Naive thymus-derived CD4-positive, alpha-beta T cell (primary cell): ENCODE data around the gene TSHZ2. TPM values are rescaled to one million over a fixed set of nuclear protein-coding genes. Genes with fewer than 3 reads are reported as not detected.

ENCODE experiments used
- ATAC-seq: fragments of 150-1000 bp; cut with Tn5 transposase; 2 replicates; pipeline ENCODE4 v1.10.0; 2021; ENCODE audit warnings: mild to moderate bottlenecking, moderate library complexity
- CTCF ChIA-PET: fragments of 350-600 bp; sonication (Branson Sonifier 250); formaldehyde crosslinking; loops from one replicate; lab custom pipeline; 2021; ENCODE audit warnings: antibody characterized with exemption; lab: Charles Lee
- POLR2A ChIA-PET: fragments of 350-600 bp; sonication (Branson Sonifier 250); formaldehyde crosslinking; loops from one replicate; lab custom pipeline; 2021; ENCODE audit warnings: antibody characterized with exemption, inconsistent platforms; lab: Charles Lee
- DNase-seq, 9 donors: peaks; one replicate each; pipeline versions ENCODE4 v3.0.0 to v3.0.0-alpha.2; 2020 to 2022; ENCODE audit warnings: mixed read lengths in 1 of 9
- H3K27ac ChIP-seq: one replicate; pipeline ENCODE4 v1.7.0; 2013; ENCODE audit warnings: mild to moderate bottlenecking, low read depth, low read length, moderate library complexity
- H3K27me3 ChIP-seq, 2 donors: one replicate each; pipeline ENCODE4 v1.7.0; 2013; ENCODE audit warnings: low read length in 2 of 2, mild to moderate bottlenecking in 2 of 2, moderate library complexity in 2 of 2; ENCODE audit not compliant: control insufficient read depth in 2 of 2, insufficient read depth in 2 of 2
- H3K36me3 ChIP-seq, 3 experiments: 1 replicate in 2 of 3; 2 replicates in 1 of 3; pipeline ENCODE4 v1.7.0; 2013; ENCODE audit warnings: low read length in 3 of 3, mild to moderate bottlenecking in 3 of 3, moderate library complexity in 1 of 3; ENCODE audit not compliant: insufficient read depth in 3 of 3, control insufficient read depth in 2 of 3
- H3K4me1 ChIP-seq, 2 donors: one replicate each; pipeline ENCODE4 v1.7.0; 2013; ENCODE audit warnings: low read length in 2 of 2, mild to moderate bottlenecking in 2 of 2, moderate library complexity in 1 of 2; ENCODE audit not compliant: control insufficient read depth in 2 of 2, insufficient read depth in 2 of 2
- H3K4me3 ChIP-seq: 2 replicates; pipeline ENCODE4 v1.7.0; 2013; ENCODE audit warnings: mild to moderate bottlenecking, low read length
- H3K9me3 ChIP-seq, 3 experiments: 1 replicate in 2 of 3; 2 replicates in 1 of 3; pipeline ENCODE4 v1.7.0; 2013; ENCODE audit warnings: low read length in 3 of 3; ENCODE audit not compliant: control insufficient read depth in 2 of 3
- H3K27ac Mint-ChIP-seq, 9 donors: one replicate each; pipeline ENCODE4 v1.8.0; 2020 to 2022; ENCODE audit warnings: mixed read lengths in 9 of 9, mild to moderate bottlenecking in 8 of 9, moderate library complexity in 5 of 9, inconsistent platforms in 2 of 9
- H3K27me3 Mint-ChIP-seq, 5 donors: one replicate each; pipeline ENCODE4 v1.8.0; 2021 to 2022; ENCODE audit warnings: mixed read lengths in 5 of 5, mild to moderate bottlenecking in 1 of 5
- H3K36me3 Mint-ChIP-seq, 5 donors: one replicate each; pipeline ENCODE4 v1.8.0; 2020 to 2022; ENCODE audit warnings: mixed read lengths in 5 of 5, mild to moderate bottlenecking in 3 of 5, inconsistent platforms in 1 of 5
- H3K4me1 Mint-ChIP-seq, 7 donors: one replicate each; pipeline ENCODE4 v1.8.0; 2020 to 2022; ENCODE audit warnings: mixed read lengths in 7 of 7, mild to moderate bottlenecking in 3 of 7, inconsistent platforms in 1 of 7
- H3K4me3 Mint-ChIP-seq, 10 donors: one replicate each; pipeline ENCODE4 v1.8.0; 2020 to 2022; ENCODE audit warnings: mild to moderate bottlenecking in 10 of 10, mixed read lengths in 10 of 10, moderate library complexity in 6 of 10, inconsistent platforms in 2 of 10
- H3K9me3 Mint-ChIP-seq, 11 donors: one replicate each; pipeline ENCODE4 v1.8.0; 2020 to 2022; ENCODE audit warnings: mixed read lengths in 11 of 11, mild to moderate bottlenecking in 4 of 11, inconsistent platforms in 1 of 11, moderate library complexity in 1 of 11
- intact Hi-C, 2 donors: fragments of 100-400 bp; cut with micrococcal nuclease; formaldehyde crosslinking; loops; one replicate each; pipeline ENCODE4 v1.15.1; 2023
- polyA plus RNA-seq, 2 donors: library from polyadenylated mRNA; unstranded; fragments of 300-500 nt; fragmentation: Illumina TruSeq; gene quantifications; one replicate each; pipeline ENCODE4 v1.2.3, GENCODE V29; 2021
- total RNA-seq, 6 experiments: library from RNA in 5 of 6; stranded (reverse) in 5 of 6; gene quantifications; 1 replicate in 5 of 6; 2 replicates in 1 of 6; pipeline ENCODE4 v1.2.3 and lab custom pipeline; 2021 to 2026

Gene TSHZ2
- total and polyA plus RNA-seq, 7 experiments from 2014 or later, result 6.0 to 84.5 (median 42.5) TPM

- Histone ChIP-seq H3K27me3 (no peaks in the 10 kb centered on the region), H3K36me3 (no peaks in the 10 kb centered on the region), H3K27ac (no peak overlapping the region), H3K4me1 (no peaks in the 10 kb centered on the region), H3K4me3 (no peak overlapping the region), H3K9me3 (no peaks in the 10 kb centered on the region)
- ChIA-PET CTCF (no interaction called here), POLR2A (no interaction called here)
- ATAC-seq (no peak), DNase-seq (no peak)
- no peak overlapping the region for H3K4me3 Mint-ChIP-seq
- peaks cover 0 to 3% (median 0%) of the 10 kb centered on the region in 5 donors for H3K27me3 Mint-ChIP-seq
- H3K4me1 Mint-ChIP-seq, result no peaks in the 10 kb centered on the region
- H3K36me3 Mint-ChIP-seq, result peaks cover 0 to 3% (median 0%) of the 10 kb centered on the region in 5 donors
- intact Hi-C loops, result no loop called here
- H3K9me3 Mint-ChIP-seq, result peaks cover 0 to 4% (median 0%) of the 10 kb centered on the region in 11 donors
- no peak overlapping the region for H3K27ac Mint-ChIP-seq
Observed at GRCh38 chr20:52945268-52945667, 26.9 kb upstream of the TSHZ2 start.

DNA sequence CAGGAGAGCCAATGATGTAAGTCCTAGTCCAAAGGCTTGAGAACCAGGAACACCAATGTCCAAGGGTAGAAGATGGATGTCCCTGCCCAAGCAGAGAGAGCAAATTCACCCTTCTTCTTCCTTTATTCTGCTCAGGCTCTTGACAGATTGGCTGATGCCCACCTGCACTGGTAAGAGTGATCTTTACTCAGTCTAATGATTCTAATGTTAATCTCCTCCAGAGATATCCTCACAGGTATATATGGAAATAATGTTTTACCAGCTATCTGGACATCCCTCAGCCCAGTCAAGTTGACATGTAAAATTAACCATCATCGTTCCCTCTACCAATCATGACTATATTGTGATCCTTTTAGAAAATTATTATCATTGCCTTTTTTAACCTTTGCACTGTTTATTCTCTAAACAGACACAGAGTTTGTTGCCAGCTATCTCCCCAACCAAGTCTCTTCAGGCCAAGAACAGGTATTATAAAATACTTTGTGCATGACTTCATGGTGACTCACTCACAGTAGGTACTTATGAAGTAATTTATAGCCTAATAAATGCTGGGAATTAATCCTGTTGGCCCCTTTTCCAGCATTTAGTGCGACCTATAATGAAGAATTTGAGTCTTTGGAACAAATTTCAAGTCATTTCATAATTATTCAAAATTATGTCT, 26.2 kb upstream of the TSHZ2 start:
- no peak overlapping the region for H3K4me3 ChIP-seq
- ATAC-seq, result no peak
- Mint-ChIP-seq H3K9me3 (peaks cover 0 to 4% (median 0%) of the 10 kb centered on the region in 11 donors), H3K4me3 (no peak overlapping the region), H3K27ac (no peak overlapping the region), H3K4me1 (no peaks in the 10 kb centered on the region), H3K36me3 (peaks cover 0 to 3% (median 0%) of the 10 kb centered on the region in 5 donors), H3K27me3 (peaks cover 0 to 3% (median 0%) of the 10 kb centered on the region in 5 donors)
- no peak overlapping the region for H3K27ac ChIP-seq
- H3K4me1 ChIP-seq, result no peaks in the 10 kb centered on the region
- CTCF ChIA-PET, result interaction anchor here (0.6 kb wide), 1 partner anchor 84 kb away, joined by 3 read pairs; no protein-coding TSS in a partner anchor
- no peak for DNase-seq
- POLR2A ChIA-PET, result no interaction called here
- no peaks in the 10 kb centered on the region for H3K27me3 ChIP-seq
- intact Hi-C loops, result no loop called here
- H3K36me3 ChIP-seq, result no peaks in the 10 kb centered on the region
- no peaks in the 10 kb centered on the region for H3K9me3 ChIP-seq

DNA sequence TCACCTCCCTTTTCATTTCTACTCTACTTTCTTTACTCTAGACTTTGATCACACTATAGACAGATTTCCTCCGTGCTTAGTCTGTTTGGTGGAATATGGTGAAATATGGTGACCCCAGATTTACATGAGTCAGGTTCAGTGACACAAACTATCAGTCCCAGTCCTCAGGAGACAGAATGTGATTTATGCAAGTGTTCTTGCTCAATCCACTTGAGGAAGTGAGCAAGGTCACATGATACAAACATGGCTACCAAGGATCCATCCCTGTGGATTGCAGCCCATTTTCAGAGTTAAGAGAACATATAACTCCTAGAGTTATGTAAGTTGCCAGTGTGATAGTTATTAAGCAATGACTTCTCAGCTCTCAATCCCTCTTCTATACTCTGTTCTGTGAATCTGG, 23.7 kb upstream of the TSHZ2 start:
- no peak overlapping the region for H3K4me3 Mint-ChIP-seq
- Histone ChIP-seq H3K36me3 (no peaks in the 10 kb centered on the region), H3K27me3 (no peaks in the 10 kb centered on the region), H3K27ac (no peak overlapping the region), H3K4me1 (no peaks in the 10 kb centered on the region), H3K9me3 (no peaks in the 10 kb centered on the region), H3K4me3 (no peak overlapping the region)
- ATAC-seq, result no peak
- CTCF ChIA-PET, result no interaction called here
- H3K27me3 Mint-ChIP-seq, result peaks cover 0 to 5% (median 2%) of the 10 kb centered on the region in 5 donors
- POLR2A ChIA-PET, result interaction anchor here (0.5 to 1.5 kb wide), 3 partner anchors 15 to 942 kb away, joined by 3 to 4 read pairs (median 3); no protein-coding TSS in a partner anchor
- H3K4me1 Mint-ChIP-seq, result no peaks in the 10 kb centered on the region
- intact Hi-C loops, result no loop called here
- no peaks in the 10 kb centered on the region for H3K36me3 Mint-ChIP-seq
- no peak overlapping the region for H3K27ac Mint-ChIP-seq
- no peak for DNase-seq
- peaks cover 0 to 3% (median 0%) of the 10 kb centered on the region in 11 donors for H3K9me3 Mint-ChIP-seq

DNA sequence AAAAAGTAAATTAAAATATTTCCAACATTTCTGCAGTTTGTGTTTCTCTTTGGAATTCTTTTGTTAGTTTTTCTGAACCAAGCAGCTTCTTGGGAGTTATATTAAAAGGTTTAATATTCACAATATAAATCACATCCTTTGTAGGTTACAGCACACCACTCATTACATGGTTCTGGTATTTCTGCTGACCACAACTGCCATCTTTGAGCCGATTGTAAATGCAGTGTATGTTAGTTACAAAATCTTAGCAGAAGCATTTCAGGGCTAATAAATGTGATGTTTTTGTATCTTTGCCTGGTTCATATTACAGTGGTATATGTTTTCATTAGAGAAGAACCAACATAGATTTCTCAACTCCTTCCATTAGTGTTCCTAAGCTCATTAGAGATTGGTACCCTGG, 19.1 kb upstream of the TSHZ2 start:
- ATAC-seq (no peak), DNase-seq (no peak)
- peaks cover 0 to 7% (median 0%) of the 10 kb centered on the region in 11 donors for H3K9me3 Mint-ChIP-seq
- H3K36me3 Mint-ChIP-seq, result peaks cover 0 to 7% (median 0%) of the 10 kb centered on the region in 5 donors
- H3K4me3 Mint-ChIP-seq, result no peak overlapping the region
- H3K36me3 ChIP-seq, result no peaks in the 10 kb centered on the region
- H3K9me3 ChIP-seq, result no peaks in the 10 kb centered on the region
- H3K27me3 ChIP-seq, result no peaks in the 10 kb centered on the region
- H3K27me3 Mint-ChIP-seq, result peaks cover 0 to 5% (median 0%) of the 10 kb centered on the region in 5 donors
- H3K4me3 ChIP-seq, result no peak overlapping the region
- no peaks in the 10 kb centered on the region for H3K4me1 Mint-ChIP-seq
- intact Hi-C loops, result no loop called here
- ChIA-PET POLR2A (interaction anchor here (0.6 to 0.9 kb wide), 2 partner anchors 26 to 263 kb away, joined by 3 to 5 read pairs; no protein-coding TSS in a partner anchor), CTCF (no interaction called here)
- no peak overlapping the region for H3K27ac ChIP-seq
- no peak overlapping the region for H3K27ac Mint-ChIP-seq
- H3K4me1 ChIP-seq, result no peaks in the 10 kb centered on the region

DNA sequence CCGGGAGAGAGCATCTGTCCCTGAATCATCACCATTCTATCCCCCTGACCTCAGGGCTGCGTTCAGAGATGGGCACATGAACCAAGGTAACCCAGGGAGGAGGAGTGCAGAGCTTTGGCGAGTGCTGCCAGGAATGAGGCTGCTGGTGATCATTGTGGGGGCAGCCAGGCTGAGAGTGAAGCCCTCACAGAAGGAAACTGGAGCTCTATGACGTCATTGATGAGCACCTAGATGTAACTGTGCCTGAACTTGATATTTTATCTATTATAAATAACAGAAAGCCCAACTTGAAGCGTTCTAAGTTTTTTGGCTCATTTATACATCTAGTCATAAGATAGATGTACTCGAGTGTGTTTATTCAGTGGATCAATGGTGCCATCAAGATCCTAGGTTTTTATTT, 17.3 kb upstream of the TSHZ2 start:
- intact Hi-C loops, result no loop called here
- Mint-ChIP-seq H3K4me3 (no peak overlapping the region), H3K4me1 (peaks cover 0 to 8% (median 6%) of the 10 kb centered on the region in 7 donors), H3K27ac (no peak overlapping the region), H3K27me3 (peaks cover 0 to 5% (median 0%) of the 10 kb centered on the region in 5 donors), H3K9me3 (peaks cover 0 to 4% (median 0%) of the 10 kb centered on the region in 11 donors), H3K36me3 (peaks cover 0 to 7% (median 0%) of the 10 kb centered on the region in 5 donors)
- no peaks in the 10 kb centered on the region for H3K36me3 ChIP-seq
- ChIA-PET POLR2A (interaction anchor here (1.5 kb wide), 1 partner anchor 21 kb away, joined by 3 read pairs; no protein-coding TSS in a partner anchor), CTCF (no interaction called here)
- no peaks in the 10 kb centered on the region for H3K27me3 ChIP-seq
- H3K4me1 ChIP-seq, result no peaks in the 10 kb centered on the region
- ATAC-seq (no peak), DNase-seq (no peak)
- no peaks in the 10 kb centered on the region for H3K9me3 ChIP-seq
- no peak overlapping the region for H3K4me3 ChIP-seq
- H3K27ac ChIP-seq, result no peak overlapping the region

- POLR2A ChIA-PET, result interaction anchor here (0.6 kb wide), 2 partner anchors 22 to 717 kb away, joined by 3 read pairs; no protein-coding TSS in a partner anchor
- intact Hi-C loops, result loop anchor here in 1 of 2 donors (2.0 kb wide), 2 partner anchors 645 to 715 kb away; no protein-coding TSS in a partner anchor
- peaks cover 0 to 8% (median 6%) of the 10 kb centered on the region in 7 donors for H3K4me1 Mint-ChIP-seq
- H3K27me3 ChIP-seq, result no peaks in the 10 kb centered on the region
- CTCF ChIA-PET, result interaction anchor here (0.7 to 1.0 kb wide), 2 partner anchors 259 to 646 kb away, joined by 3 read pairs; no protein-coding TSS in a partner anchor
- no peaks in the 10 kb centered on the region for H3K9me3 ChIP-seq
- peaks cover 0 to 4% (median 0%) of the 10 kb centered on the region in 11 donors for H3K9me3 Mint-ChIP-seq
- no peak for DNase-seq
- H3K4me3 Mint-ChIP-seq, result no peak overlapping the region
- no peak overlapping the region for H3K27ac Mint-ChIP-seq
- no peak overlapping the region for H3K4me3 ChIP-seq
- no peak for ATAC-seq
- H3K36me3 ChIP-seq, result no peaks in the 10 kb centered on the region
- H3K27me3 Mint-ChIP-seq, result peaks cover 0 to 4% (median 0%) of the 10 kb centered on the region in 5 donors
- H3K27ac ChIP-seq, result no peak overlapping the region
- no peaks in the 10 kb centered on the region for H3K4me1 ChIP-seq
- peaks cover 0 to 7% (median 0%) of the 10 kb centered on the region in 5 donors for H3K36me3 Mint-ChIP-seq
Observed at GRCh38 chr20:52958211-52958610, 13.9 kb upstream of the TSHZ2 start.
